GM12801 (cell line): ENCODE measurements around the gene CCDC149.

Source experiments
- TF ChIP-seq, protein P1 (sequence below): IDR thresholded peaks from one replicate; pipeline ENCODE4 v1.5.1; 2011; ENCODE audit warnings: control low read depth; ENCODE audit not compliant: insufficient read length; ENCODE audit errors: extremely low read depth

CCDC149 gene

DNA sequence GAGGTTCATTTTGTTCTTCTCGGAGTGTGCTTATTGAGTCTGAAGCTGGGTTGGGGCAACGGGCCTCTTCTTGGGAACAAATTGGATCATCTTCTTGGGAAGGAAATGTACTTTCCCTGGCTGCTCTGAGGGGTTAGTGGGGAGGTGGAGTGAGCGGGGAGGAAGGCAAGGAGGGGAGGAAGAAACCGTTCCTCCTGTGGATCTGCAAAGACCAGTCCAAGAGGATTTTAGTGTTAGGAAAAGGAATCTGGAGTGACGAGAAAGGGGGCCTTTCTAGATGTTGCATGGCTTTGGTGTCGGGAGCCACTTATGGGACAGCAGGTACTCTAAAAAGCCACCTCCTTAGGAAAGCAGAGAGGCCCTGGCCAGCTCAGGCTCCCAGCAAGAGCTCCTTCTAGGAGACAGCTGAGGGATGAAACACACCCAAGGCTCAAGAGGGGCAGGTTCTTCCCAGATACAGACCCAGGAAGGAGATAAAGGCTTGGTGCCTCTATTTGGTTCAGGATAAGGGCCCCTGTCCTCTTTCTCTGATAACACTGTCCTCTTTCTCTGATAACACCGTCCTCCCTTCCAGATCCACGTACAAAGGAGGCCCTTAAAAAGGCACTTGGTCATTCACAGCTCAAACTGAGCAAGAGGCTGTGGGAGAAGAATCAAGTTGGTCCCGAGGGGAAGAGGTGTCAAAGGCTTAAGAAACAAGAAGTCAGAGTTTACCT, 117.0 kb downstream of the CCDC149 start:
- TF ChIP-seq, protein P1, sequence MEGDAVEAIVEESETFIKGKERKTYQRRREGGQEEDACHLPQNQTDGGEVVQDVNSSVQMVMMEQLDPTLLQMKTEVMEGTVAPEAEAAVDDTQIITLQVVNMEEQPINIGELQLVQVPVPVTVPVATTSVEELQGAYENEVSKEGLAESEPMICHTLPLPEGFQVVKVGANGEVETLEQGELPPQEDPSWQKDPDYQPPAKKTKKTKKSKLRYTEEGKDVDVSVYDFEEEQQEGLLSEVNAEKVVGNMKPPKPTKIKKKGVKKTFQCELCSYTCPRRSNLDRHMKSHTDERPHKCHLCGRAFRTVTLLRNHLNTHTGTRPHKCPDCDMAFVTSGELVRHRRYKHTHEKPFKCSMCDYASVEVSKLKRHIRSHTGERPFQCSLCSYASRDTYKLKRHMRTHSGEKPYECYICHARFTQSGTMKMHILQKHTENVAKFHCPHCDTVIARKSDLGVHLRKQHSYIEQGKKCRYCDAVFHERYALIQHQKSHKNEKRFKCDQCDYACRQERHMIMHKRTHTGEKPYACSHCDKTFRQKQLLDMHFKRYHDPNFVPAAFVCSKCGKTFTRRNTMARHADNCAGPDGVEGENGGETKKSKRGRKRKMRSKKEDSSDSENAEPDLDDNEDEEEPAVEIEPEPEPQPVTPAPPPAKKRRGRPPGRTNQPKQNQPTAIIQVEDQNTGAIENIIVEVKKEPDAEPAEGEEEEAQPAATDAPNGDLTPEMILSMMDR: no peak

DNA sequence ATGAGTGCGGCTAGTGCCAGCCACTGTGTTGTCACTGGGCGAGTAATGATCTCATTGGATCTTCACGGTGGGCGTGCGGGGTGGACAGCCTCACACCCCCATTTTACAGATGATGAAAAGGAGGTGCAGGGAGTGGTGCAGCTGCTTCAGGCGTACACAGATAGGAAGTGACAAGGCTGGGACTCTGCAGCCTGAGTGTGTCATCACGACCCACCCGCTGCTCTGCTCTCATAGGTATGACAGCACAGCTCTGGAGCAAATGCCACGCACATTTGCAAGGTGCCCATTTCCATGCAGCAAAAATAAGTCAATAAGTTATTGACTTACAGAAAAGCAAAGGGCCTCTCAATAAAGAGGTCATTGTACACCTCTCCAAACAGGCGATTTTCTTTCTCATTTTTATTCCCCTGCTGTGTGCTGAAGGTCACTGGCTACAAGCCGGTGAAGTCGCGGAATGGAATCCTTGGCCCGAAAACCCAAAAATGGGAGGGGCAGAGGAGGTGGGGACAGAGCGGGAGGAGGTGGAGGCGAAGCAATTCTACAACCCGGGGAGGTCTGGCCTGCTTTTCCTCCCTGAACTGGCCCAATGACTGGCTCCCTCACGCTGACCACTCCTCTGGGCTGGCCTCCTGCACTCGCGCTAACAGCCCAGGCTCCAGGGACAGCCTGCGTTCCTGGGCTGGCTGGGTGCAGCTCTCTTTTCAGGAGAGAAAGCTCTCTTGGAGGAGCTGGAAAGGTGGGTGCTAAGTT, 117.8 kb downstream of the CCDC149 start, which contains the start of gene SOD3:
Gene SOD3 (plus strand): TSS at position 658 of the 750 bp plus-strand sequence. CDS start 3,949 bp downstream, outside the sequence.
- TF ChIP-seq, protein P1: no peak

DNA sequence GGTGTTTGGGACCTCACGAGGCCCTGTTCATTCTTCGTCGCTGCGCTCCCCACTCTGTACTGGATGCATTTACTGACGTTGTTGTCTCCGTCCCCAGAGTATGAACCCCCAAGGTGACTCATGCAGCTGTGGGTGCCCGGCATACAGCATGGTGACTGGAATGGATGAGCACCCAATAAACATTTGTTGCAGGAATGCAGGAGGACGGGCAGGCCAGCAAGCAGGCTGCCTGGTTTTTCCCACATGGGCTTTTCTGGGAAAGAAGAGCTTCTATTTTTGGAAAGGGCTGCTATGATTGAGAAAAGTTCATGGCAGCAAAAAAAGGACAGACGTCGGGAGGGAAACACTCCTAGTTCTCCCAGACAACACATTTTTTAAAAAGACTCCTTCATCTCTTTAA, 118.4 kb downstream of the CCDC149 start:
- TF ChIP-seq, protein P1: no peak

DNA sequence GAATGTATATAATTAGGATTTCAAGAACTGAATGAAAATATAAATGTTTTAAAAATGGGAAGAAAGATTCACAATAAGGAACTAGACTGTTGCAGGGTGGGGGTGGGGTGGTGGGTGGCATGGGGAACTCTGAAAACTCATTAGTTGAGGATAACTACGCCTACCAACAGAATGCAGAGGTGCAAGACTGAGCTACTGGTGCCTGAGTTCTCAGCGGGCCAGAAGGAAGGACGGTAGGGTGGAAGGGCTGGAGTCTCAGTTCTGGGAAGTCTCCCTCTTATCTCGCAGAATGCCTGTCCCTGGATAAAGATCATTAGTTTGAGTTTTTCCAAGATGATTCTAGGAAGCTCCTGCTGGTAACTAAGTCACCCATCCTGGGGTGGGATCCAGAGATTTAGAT, 118.8 kb downstream of the CCDC149 start:
- TF ChIP-seq, protein P1: no peak

DNA sequence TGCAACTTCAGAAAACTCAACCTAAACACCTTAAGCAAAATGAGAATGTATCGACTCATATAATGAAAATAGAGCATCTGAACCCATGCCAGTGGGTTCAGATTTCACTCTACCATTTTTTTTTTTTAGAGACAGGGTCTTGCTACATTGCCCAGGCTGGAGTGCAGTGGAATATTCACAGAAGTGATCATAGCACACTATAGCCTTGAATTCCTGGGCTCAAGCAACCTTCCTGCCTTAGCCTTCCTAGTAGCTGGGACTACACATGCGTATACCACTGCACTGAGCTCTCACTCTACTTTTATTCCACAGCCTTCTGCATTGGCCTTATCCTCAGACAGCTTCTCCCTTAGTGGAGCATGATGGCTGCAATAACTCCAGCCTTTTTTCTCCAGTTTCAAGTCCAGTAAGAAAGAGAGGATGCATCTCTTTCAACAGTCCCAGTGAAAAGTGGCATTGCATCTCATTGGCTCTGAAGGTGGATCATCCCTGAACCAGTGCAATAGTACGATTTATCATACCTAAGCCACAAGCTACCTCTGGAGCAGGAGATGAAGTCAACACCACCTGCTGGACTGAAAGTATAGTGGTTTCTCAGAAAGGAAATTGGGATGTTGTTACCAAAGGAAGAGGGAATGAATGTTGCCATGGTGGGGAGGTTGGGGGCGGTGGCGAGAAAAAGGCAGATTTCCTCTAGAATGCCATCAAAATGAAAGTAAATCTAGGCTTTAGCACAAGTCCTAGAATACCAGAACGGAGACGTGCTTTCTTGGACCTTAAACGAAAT, 119.4 kb downstream of the CCDC149 start:
- TF ChIP-seq, protein P1: no peak

DNA sequence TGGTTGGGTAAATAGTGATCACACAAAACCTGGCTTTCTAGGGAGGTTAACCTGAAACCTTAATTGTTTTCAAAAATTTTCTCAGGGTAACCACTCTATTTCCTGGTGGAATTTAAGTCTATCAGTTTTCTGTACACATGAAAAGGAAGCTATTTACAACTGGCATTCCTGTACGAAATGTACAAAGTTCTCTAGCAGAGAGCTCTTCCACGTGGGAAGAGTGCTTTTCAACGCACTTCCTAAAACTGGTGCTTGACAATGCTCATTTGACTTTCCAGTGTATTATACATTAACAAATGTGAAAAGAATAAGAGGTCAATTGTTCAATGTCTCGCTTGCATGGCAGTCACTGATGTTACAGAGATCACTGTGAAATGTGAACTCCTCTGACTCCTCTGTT, 120.3 kb downstream of the CCDC149 start:
- TF ChIP-seq, protein P1: no peak

DNA sequence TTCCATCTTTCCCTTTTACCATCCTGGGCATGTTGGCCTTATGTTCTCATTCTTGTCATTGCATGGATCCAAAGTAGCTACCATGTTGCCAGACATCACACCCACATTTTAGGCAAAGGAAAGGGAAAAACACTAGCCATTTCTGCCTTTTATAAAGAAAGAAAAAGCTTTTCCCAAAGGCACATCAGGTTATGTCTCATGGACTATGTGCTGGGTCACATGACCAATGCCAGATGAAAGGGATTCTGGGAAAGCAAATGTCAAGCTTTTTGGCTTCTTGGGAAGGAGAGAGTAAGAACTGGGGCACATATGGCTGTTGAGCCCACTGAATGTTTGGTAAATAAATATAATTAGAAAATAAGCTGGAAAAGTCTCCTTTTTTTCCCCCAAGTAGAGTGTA, 121.8 kb downstream of the CCDC149 start:
- TF ChIP-seq, protein P1: no peak
